H1 (cell line): Measurements from ENCODE around the gene CCAR1. TPM values are rescaled to one million over a fixed set of nuclear protein-coding genes. Genes with fewer than 3 reads are reported as not detected.

Source experiments
- CTCF ChIA-PET: fragments of 300-600 bp; sonication (Branson Sonifier 250); formaldehyde crosslinking; loops from one replicate; lab custom pipeline; 2021; ENCODE audit not compliant: partially characterized antibody; lab: Charles Lee
- POLR2A ChIA-PET: fragments of 300-600 bp; sonication (Branson Sonifier 250); formaldehyde crosslinking; loops from one replicate; lab custom pipeline; 2021; ENCODE audit warnings: inconsistent platforms; ENCODE audit not compliant: partially characterized antibody; lab: Charles Lee
- DNase-seq, 2 experiments: peaks; one replicate each; pipeline versions ENCODE4 v3.0.0 to v3.0.0-alpha.2; 2010 to 2022; ENCODE audit warnings: low spot score in 2 of 2, low read depth in 1 of 2, mixed read lengths in 1 of 2
- FAIRE-seq: peaks from 2 replicates; lab custom pipeline; 2011; peaks lifted over from hg19 to GRCh38; lab: Jason Lieb, UNC
- H2AFZ ChIP-seq: 2 replicates; pipeline ENCODE4 v1.8.1; 2012; ENCODE audit warnings: low read length, inconsistent platforms
- H2AK5ac ChIP-seq: 2 replicates; pipeline ENCODE4 v1.6.1; 2013; ENCODE audit warnings: low read depth, low read length
- H2BK120ac ChIP-seq: replicated peaks from 2 replicates; pipeline ENCODE3; 2013; ENCODE audit warnings: low read depth, low read length, inconsistent platforms
- H2BK12ac ChIP-seq: 2 replicates; pipeline ENCODE4 v1.6.1; 2013; ENCODE audit warnings: low read depth, low read length
- H2BK15ac ChIP-seq: 2 replicates; pipeline ENCODE4 v1.6.1; 2013; ENCODE audit warnings: low read length
- H2BK20ac ChIP-seq: 2 replicates; pipeline ENCODE4 v1.6.1; 2013; ENCODE audit warnings: low read length
- H2BK5ac ChIP-seq: 2 replicates; pipeline ENCODE4 v1.6.1; 2013; ENCODE audit warnings: low read depth, low read length
- H3K14ac ChIP-seq: 2 replicates; pipeline ENCODE4 v1.6.1; 2013; ENCODE audit warnings: inconsistent platforms; ENCODE audit not compliant: insufficient read length
- H3K18ac ChIP-seq: 2 replicates; pipeline ENCODE4 v1.6.1; 2013; ENCODE audit warnings: low read length; ENCODE audit errors: extremely low read depth
- H3K23ac ChIP-seq: 2 replicates; pipeline ENCODE4 v1.6.1; 2013; ENCODE audit warnings: inconsistent platforms; ENCODE audit not compliant: insufficient read length
- H3K23me2 ChIP-seq: 2 replicates; pipeline ENCODE4 v1.6.1; 2013; ENCODE audit warnings: low read depth, low read length
- H3K27ac ChIP-seq: 2 replicates; pipeline ENCODE4 v1.6.1; 2011; ENCODE audit warnings: low read depth, low read length, inconsistent platforms
- H3K27me3 ChIP-seq, 4 experiments: replicated peaks in 1 of 4; 1 replicate in 1 of 4; 2 replicates in 3 of 4; pipeline versions ENCODE4 v1.6.1 to v1.8.1; 2011 to 2013; ENCODE audit warnings: low read length in 3 of 4, mild to moderate bottlenecking in 3 of 4, inconsistent platforms in 2 of 4, mixed read lengths in 2 of 4, moderate library complexity in 1 of 4; ENCODE audit not compliant: control insufficient read depth in 3 of 4, insufficient read depth in 3 of 4; ENCODE audit errors: extremely low read depth in 1 of 4
- H3K36me3 ChIP-seq, 4 experiments: 2 replicates each; pipeline versions ENCODE4 v1.6.1 to v1.8.1; 2011 to 2013; ENCODE audit warnings: mild to moderate bottlenecking in 4 of 4, low read length in 3 of 4, moderate library complexity in 2 of 4, control low read depth in 1 of 4, inconsistent platforms in 1 of 4; ENCODE audit not compliant: insufficient read depth in 4 of 4, control insufficient read depth in 2 of 4
- H3K4ac ChIP-seq: replicated peaks from 2 replicates; pipeline ENCODE3; 2013; ENCODE audit warnings: low read length, low read depth, mixed read lengths, inconsistent platforms; ENCODE audit not compliant: insufficient read length
- H3K4me1 ChIP-seq, 4 experiments: replicated peaks in 1 of 4; 1 replicate in 1 of 4; 2 replicates in 3 of 4; pipeline versions ENCODE4 v1.6.1 to v1.8.1; 2011 to 2013; ENCODE audit warnings: low read length in 3 of 4, inconsistent platforms in 2 of 4, mixed read lengths in 1 of 4; ENCODE audit not compliant: insufficient read depth in 4 of 4, control insufficient read depth in 3 of 4
- H3K4me2 ChIP-seq, 2 experiments: 2 replicates each; pipeline versions ENCODE4 v1.6.1 to v1.8.1; 2011 to 2013; ENCODE audit warnings: low read depth in 2 of 2, low read length in 2 of 2, control low read depth in 1 of 2, inconsistent platforms in 1 of 2, mild to moderate bottlenecking in 1 of 2; ENCODE audit not compliant: insufficient read depth in 1 of 2
- H3K4me3 ChIP-seq, 4 experiments: fragments of 200-600, 300-600 bp in 1 of 4; sonication (generic), shearing (Covaris generic), sonication (Bioruptor Twin) in 1 of 4; 2 replicates each; pipeline versions ENCODE4 v1.5.1 to v1.8.1; 2011 to 2016; ENCODE audit warnings: low read length in 4 of 4, low read depth in 3 of 4, control low read depth in 2 of 4, inconsistent platforms in 2 of 4, mild to moderate bottlenecking in 2 of 4, mixed read lengths in 1 of 4, moderate library complexity in 1 of 4; ENCODE audit not compliant: insufficient read depth in 2 of 4; ENCODE audit errors: extremely low read depth in 1 of 4
- H3K56ac ChIP-seq: replicated peaks from 2 replicates; pipeline ENCODE3; 2013; ENCODE audit warnings: low read depth, mild to moderate bottlenecking, mixed read lengths, low read length, inconsistent platforms; ENCODE audit not compliant: insufficient read length
- H3K79me1 ChIP-seq: 2 replicates; pipeline ENCODE4 v1.6.1; 2013; ENCODE audit warnings: low read depth, low read length, control low read depth
- H3K79me2 ChIP-seq, 2 experiments: 2 replicates each; pipeline versions ENCODE4 v1.6.1 to v1.8.1; 2012 to 2013; ENCODE audit warnings: low read length in 2 of 2, mild to moderate bottlenecking in 2 of 2, inconsistent platforms in 1 of 2; ENCODE audit not compliant: insufficient read depth in 2 of 2, control insufficient read depth in 1 of 2
- H3K9ac ChIP-seq, 4 experiments: replicated peaks in 1 of 4; 1 replicate in 1 of 4; 2 replicates in 3 of 4; pipeline versions ENCODE4 v1.6.1 to v1.8.1; 2011 to 2013; ENCODE audit warnings: low read depth in 3 of 4, low read length in 3 of 4, control low read depth in 2 of 4, mild to moderate bottlenecking in 2 of 4, moderate library complexity in 2 of 4, inconsistent platforms in 1 of 4; ENCODE audit errors: extremely low read depth in 1 of 4
- H3K9me3 ChIP-seq, 2 experiments: 2 replicates each; pipeline versions ENCODE4 v1.6.1 to v1.8.1; 2012 to 2013; ENCODE audit warnings: mild to moderate bottlenecking in 2 of 2, moderate library complexity in 2 of 2, control low read depth in 1 of 2, inconsistent platforms in 1 of 2, low read depth in 1 of 2, low read length in 1 of 2, mixed read lengths in 1 of 2; ENCODE audit not compliant: insufficient read depth in 2 of 2
- H4K20me1 ChIP-seq, 2 experiments: replicated peaks in 1 of 2; 2 replicates each; pipeline versions ENCODE3 to v1.8.1; 2011 to 2013; ENCODE audit warnings: inconsistent platforms in 2 of 2, low read length in 2 of 2, mild to moderate bottlenecking in 1 of 2; ENCODE audit not compliant: insufficient read depth in 2 of 2, control insufficient read depth in 1 of 2
- H4K5ac ChIP-seq: 2 replicates; pipeline ENCODE4 v1.6.1; 2013; ENCODE audit warnings: low read length, low read depth, mixed read lengths, inconsistent platforms; ENCODE audit not compliant: insufficient read length
- H4K8ac ChIP-seq: 2 replicates; pipeline ENCODE4 v1.8.0; 2013; ENCODE audit warnings: mild to moderate bottlenecking, moderate library complexity, low read length, inconsistent platforms; ENCODE audit not compliant: insufficient read depth; ENCODE audit errors: extremely low read depth
- H4K91ac ChIP-seq: replicated peaks from 2 replicates; pipeline ENCODE3; 2013; ENCODE audit warnings: low read length, mixed read lengths, inconsistent platforms; ENCODE audit not compliant: insufficient read length
- ASH2L ChIP-seq: fragments of 200-600, 300-600 bp; sonication (generic); IDR thresholded peaks from one replicate; pipeline ENCODE4 v1.7.1; 2017; ENCODE audit warnings: low read length
- CBX5 ChIP-seq: fragments of 300-800, 300-1000 bp; sonication (generic); IDR thresholded peaks from 2 replicates; pipeline ENCODE4 v1.7.1; 2016; ENCODE audit warnings: antibody characterized with exemption, low read length, low read depth
- CBX8 ChIP-seq: fragments of 300-800, 300-1000 bp; sonication (generic); IDR thresholded peaks from 2 replicates; pipeline ENCODE4 v1.7.1; 2016; ENCODE audit warnings: low read depth, low read length, borderline replicate concordance
- CEBPB ChIP-seq: IDR thresholded peaks from 2 replicates; pipeline ENCODE4 v1.6.1; 2012; ENCODE audit warnings: low read depth, low read length
- CHD2 ChIP-seq: IDR thresholded peaks from 2 replicates; pipeline ENCODE4 v1.6.1; 2012; ENCODE audit warnings: low read length, improper control_type of control experiment
- FOSL1 ChIP-seq: IDR thresholded peaks from 2 replicates; pipeline ENCODE4 v1.6.1; 2011; ENCODE audit warnings: mild to moderate bottlenecking, low read depth, low read length, moderate library complexity; ENCODE audit not compliant: insufficient read depth
- HDAC2 ChIP-seq, 2 experiments: fragments of 300-600 bp in 1 of 2; sonication (generic) in 1 of 2; IDR thresholded peaks; 2 replicates each; pipeline ENCODE4 v1.6.1; 2011 to 2012; ENCODE audit warnings: low read depth in 2 of 2, low read length in 2 of 2, mild to moderate bottlenecking in 2 of 2, moderate library complexity in 2 of 2, borderline replicate concordance in 1 of 2, inconsistent platforms in 1 of 2
- JUN ChIP-seq: IDR thresholded peaks from 2 replicates; pipeline ENCODE4 v1.6.1; 2011; ENCODE audit warnings: low read depth, mild to moderate bottlenecking, improper control_type of control experiment, low read length
- RNF2 ChIP-seq: fragments of 200-900, 300-1000 bp; sonication (generic); IDR thresholded peaks from 2 replicates; pipeline ENCODE4 v1.7.1; 2016; ENCODE audit warnings: borderline replicate concordance, low read depth, mild to moderate bottlenecking, antibody characterized with exemption, low read length; ENCODE audit not compliant: poor library complexity, severe bottlenecking; ENCODE audit errors: missing control alignments
- SIN3A ChIP-seq, 2 experiments: IDR thresholded peaks in 1 of 2; conservative IDR thresholded peaks in 1 of 2; 2 replicates each; pipeline ENCODE4 v1.6.1; 2011 to 2012; ENCODE audit warnings: low read length in 2 of 2, improper control_type of control experiment in 1 of 2, low read depth in 1 of 2, mild to moderate bottlenecking in 1 of 2
- SP1 ChIP-seq: IDR thresholded peaks from 2 replicates; pipeline ENCODE4 v1.6.1; 2011; ENCODE audit warnings: low read depth, low read length
- polyA plus RNA-seq, 7 experiments: library from polyadenylated mRNA; depleted of rRNA in 3 of 7; stranded (reverse) in 5 of 7; unstranded in 2 of 7; fragments of >200 nt in 5 of 7; fragments of 200-250 nt in 2 of 7; gene quantifications; 1 replicate in 5 of 7; 2 replicates in 1 of 7; 4 replicates in 1 of 7; pipeline versions ENCODE4 v1.2.1 to v1.2.3, GENCODE V29; 2011 to 2013; ENCODE audit warnings: missing spikeins in 2 of 7, mixed read lengths in 2 of 7
- total RNA-seq: library from RNA; stranded (reverse); fragmentation: NEBNext Ultra II Directional; extraction: Animal tissue kit (Norgen Biotek cat#: 25700); gene quantifications from 2 replicates; pipeline ENCODE4 v1.2.1, GENCODE V29; 2021

Gene CCAR1
- total and polyA plus RNA-seq, 2 of the 8 experiments (the other 6 are each of a cell fraction or from before 2014, with no cell fraction given): 91.6 to 111 TPM

GRCh38 chr10:68813559-68813958 lies 92.5 kb downstream of the CCAR1 start:
- H2BK120ac ChIP-seq: no peak overlapping the region
- H3K14ac ChIP-seq: no peak overlapping the region
- H3K23ac ChIP-seq: no peak overlapping the region
- ChIA-PET CTCF (interaction anchor here (0.5 to 3.5 kb wide), 5 partner anchors 9 to 215 kb away, joined by 3 to 18 read pairs (median 5); no protein-coding TSS in a partner anchor), POLR2A (interaction anchor here (0.7 to 1.5 kb wide), 4 partner anchors 10 to 88 kb away, joined by 3 to 7 read pairs (median 4); partner anchors contain the start of genes DDX50 and STOX1)
- no peak overlapping the region for H2BK12ac ChIP-seq
- no peaks in the 10 kb centered on the region for H3K23me2 ChIP-seq
- H2AFZ ChIP-seq: no peak overlapping the region
- no peak overlapping the region for H3K4ac ChIP-seq
- H4K91ac ChIP-seq: no peak overlapping the region
- H3K79me1 ChIP-seq: no peaks in the 10 kb centered on the region
- H3K9me3 ChIP-seq: no peaks in the 10 kb centered on the region
- no peak overlapping the region for H3K9ac ChIP-seq
- no peak overlapping the region for H3K4me2 ChIP-seq
- no peaks in the 10 kb centered on the region for H3K79me2 ChIP-seq
- H3K27me3 ChIP-seq: no peaks in the 10 kb centered on the region
- H3K27ac ChIP-seq: no peak overlapping the region
- H2AK5ac ChIP-seq: no peak overlapping the region
- H4K8ac ChIP-seq: no peak overlapping the region
- H4K5ac ChIP-seq: no peak overlapping the region
- H2BK20ac ChIP-seq: no peak overlapping the region
- no peak overlapping the region for H3K18ac ChIP-seq
- TF ChIP-seq HDAC2 (IDR thresholded peaks at IDR 0.05; ENCODE audit: borderline replicate concordance in 1 of 2, low read depth in 2 of 2, low read length in 2 of 2) (no peak), CHD2 (no peak), CBX8 (no peak), JUN (no peak), ASH2L (no peak), RNF2 (no peak), SP1 (no peak), SIN3A (conservative IDR thresholded peaks at IDR 0.05 in 1 of 2, IDR thresholded peaks at IDR 0.05 in 1 of 2; ENCODE audit: low read depth in 1 of 2, low read length in 2 of 2) (no peak), CEBPB (no peak), FOSL1 (no peak), CBX5 (no peak)
- no peak overlapping the region for H2BK15ac ChIP-seq
- DNase-seq (no peak), FAIRE-seq (no peak)
- H3K36me3 ChIP-seq: no peaks in the 10 kb centered on the region
- H3K4me3 ChIP-seq: no peak overlapping the region
- no peaks in the 10 kb centered on the region for H4K20me1 ChIP-seq
- 0 out of 7 replicates have a peak, but pooled peaks cover 0 to 3% (median 0%) of the 10 kb centered on the region in 4 experiments for H3K4me1 ChIP-seq
- no peak overlapping the region for H2BK5ac ChIP-seq
- no peak overlapping the region for H3K56ac ChIP-seq
